Cardiac muscle cell (in vitro differentiated cells and primary cell): Measurements from ENCODE around the gene CDC42EP3. TPM values are rescaled to one million over a fixed set of nuclear protein-coding genes. Genes with fewer than 3 reads are reported as not detected.

Experiments
- DNase-seq, 2 donors: peaks; one replicate each; pipeline versions ENCODE4 v3.0.0 to v3.0.0-alpha.2; 2010 to 2017; ENCODE audit warnings: low read depth in 1 of 2, low spot score in 1 of 2
- H3K27ac ChIP-seq: fragments of 200-600 bp; sonication (generic); 2 replicates; pipeline ENCODE4 v1.5.1; 2016
- H3K27me3 ChIP-seq: fragments of 200-600 bp; sonication (generic); 2 replicates; pipeline ENCODE4 v1.6.0; 2016; ENCODE audit warnings: control low read depth
- H3K36me3 ChIP-seq: fragments of 200-600 bp; sonication (generic); 2 replicates; pipeline ENCODE4 v1.5.1; 2016; ENCODE audit warnings: control low read depth
- H3K4me1 ChIP-seq: fragments of 200-600 bp; sonication (generic); 2 replicates; pipeline ENCODE4 v1.8.1; 2017; ENCODE audit warnings: low read depth, mild to moderate bottlenecking, mixed run types
- H3K4me3 ChIP-seq: fragments of 200-600 bp; sonication (generic); 2 replicates; pipeline ENCODE4 v1.5.1; 2016; ENCODE audit warnings: mild to moderate bottlenecking
- H3K9me3 ChIP-seq: fragments of 200-600 bp; sonication (generic); 2 replicates; pipeline ENCODE4 v1.5.1; 2017; ENCODE audit warnings: low read depth, mild to moderate bottlenecking, control low read depth
- CTCF ChIP-seq: IDR thresholded peaks from 2 replicates; pipeline ENCODE4 v1.5.1; 2012; ENCODE audit warnings: low read depth, mild to moderate bottlenecking, low read length
- polyA plus RNA-seq: library from polyadenylated mRNA; unstranded; fragments of >200 nt; fragmentation: Nextera tagmentation; extraction: Ambion mirVana; gene quantifications from 2 replicates; pipeline ENCODE4 v1.2.1, GENCODE V29; 2016
- total RNA-seq: library from RNA; depleted of rRNA; stranded (reverse); fragments of >200 nt; gene quantifications from 2 replicates; pipeline ENCODE4 v1.2.3, GENCODE V29; 2016

CDC42EP3 gene
- total and polyA plus RNA-seq, 2 experiments from 2014 or later = 36.2 to 56.7 TPM

DNA sequence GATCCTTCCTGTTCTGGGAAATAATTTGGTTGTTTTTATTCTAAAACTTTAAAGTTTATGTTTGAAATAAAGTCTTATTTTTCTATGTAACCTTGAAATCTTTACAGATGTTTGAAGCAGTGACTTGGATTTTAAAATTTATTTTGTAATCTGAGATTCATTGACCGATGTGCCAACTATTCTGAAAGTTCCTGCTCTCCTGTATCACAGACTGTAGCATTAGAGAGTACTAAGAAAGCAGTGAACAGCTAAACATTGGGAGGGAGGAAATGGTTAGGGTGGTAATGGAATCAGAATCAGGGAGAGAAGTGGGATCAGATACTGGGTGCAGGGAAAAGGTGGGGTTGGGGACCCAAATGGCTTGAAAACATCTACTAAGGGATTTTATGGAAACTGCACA lies 69.9 kb downstream of the CDC42EP3 start:
- Histone ChIP-seq H3K36me3 (no peaks in the 10 kb centered on the region), H3K4me1 (no peaks in the 10 kb centered on the region), H3K27me3 (no peaks in the 10 kb centered on the region), H3K9me3 (no peaks in the 10 kb centered on the region), H3K4me3 (no peak overlapping the region), H3K27ac (no peak overlapping the region)
- TF ChIP-seq CTCF = no peak
- DNase-seq = no peak

DNA sequence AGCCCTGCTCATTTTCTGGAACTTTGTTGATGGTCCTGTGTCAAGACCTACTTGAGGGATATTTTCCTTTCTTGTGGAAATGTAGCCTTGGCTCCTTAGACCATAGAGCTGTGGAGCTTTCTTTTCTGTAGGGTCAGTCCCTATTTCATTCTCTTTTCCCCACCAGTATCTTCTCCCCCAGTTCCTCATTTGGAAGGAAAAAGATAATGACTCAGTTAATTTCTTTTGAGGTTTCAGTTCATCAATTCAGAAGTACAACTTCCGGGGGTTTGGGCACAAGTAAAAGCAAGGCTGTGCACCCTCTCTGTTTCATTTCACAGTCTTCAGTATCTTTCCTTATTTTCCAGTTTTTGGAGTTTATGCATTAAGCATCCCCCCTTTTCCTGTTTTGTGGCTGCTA lies 70.7 kb downstream of the CDC42EP3 start:
- Histone ChIP-seq H3K9me3 (no peaks in the 10 kb centered on the region), H3K27ac (no peak overlapping the region), H3K36me3 (no peaks in the 10 kb centered on the region), H3K4me1 (no peaks in the 10 kb centered on the region), H3K27me3 (no peaks in the 10 kb centered on the region), H3K4me3 (no peak overlapping the region)
- DNase-seq = no peak
- no peak for TF ChIP-seq CTCF

- H3K27me3 ChIP-seq = no peaks in the 10 kb centered on the region
- H3K4me1 ChIP-seq = no peaks in the 10 kb centered on the region
- H3K27ac ChIP-seq = no peak overlapping the region
- no peak for TF ChIP-seq CTCF
- H3K4me3 ChIP-seq = no peak overlapping the region
- DNase-seq = no peak
- H3K36me3 ChIP-seq = no peaks in the 10 kb centered on the region
- H3K9me3 ChIP-seq = no peaks in the 10 kb centered on the region
These were observed 71.5 kb downstream of the CDC42EP3 start for GRCh38 chr2:37599688-37600525.

DNA sequence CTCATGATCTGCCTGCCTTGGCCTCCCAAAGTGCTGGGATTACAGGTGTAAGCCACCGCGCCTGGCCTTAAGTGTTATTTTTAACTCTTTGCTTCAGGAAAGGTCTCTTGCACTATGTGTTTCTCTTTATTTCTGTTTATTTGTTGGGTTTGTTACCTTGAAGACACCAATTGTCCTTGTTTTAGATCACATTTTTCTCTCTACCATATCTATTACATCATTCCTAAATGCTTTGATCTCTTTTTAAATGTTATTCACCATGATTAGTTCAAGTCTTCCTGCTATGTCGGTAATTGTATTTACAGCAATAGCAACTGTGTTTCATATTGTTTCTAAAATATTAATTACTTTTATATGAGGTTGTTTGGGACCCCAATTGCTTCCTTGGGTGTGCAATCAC lies 77.7 kb downstream of the CDC42EP3 start:
- no peak for TF ChIP-seq CTCF
- H3K4me1 ChIP-seq = no peaks in the 10 kb centered on the region

GRCh38 chr2:37593024-37593423 lies 78.4 kb downstream of the CDC42EP3 start:
- TF ChIP-seq CTCF = no peak
- Histone ChIP-seq H3K27me3 (no peaks in the 10 kb centered on the region), H3K4me1 (no peaks in the 10 kb centered on the region), H3K4me3 (no peak overlapping the region), H3K27ac (no peak overlapping the region), H3K36me3 (no peaks in the 10 kb centered on the region), H3K9me3 (no peaks in the 10 kb centered on the region)
- DNase-seq = no peak

More for the DNA sequence above, 77.7 kb downstream of the CDC42EP3 start:
- DNase-seq = no peak
- no peaks in the 10 kb centered on the region for H3K27me3 ChIP-seq
- no peaks in the 10 kb centered on the region for H3K36me3 ChIP-seq
- no peak overlapping the region for H3K27ac ChIP-seq
- H3K9me3 ChIP-seq = no peaks in the 10 kb centered on the region
- H3K4me3 ChIP-seq = no peak overlapping the region
